HUES6 (cell line): Measurements from ENCODE around the gene ARHGEF3.

Experiments
- H3K27ac ChIP-seq: 2 replicates; pipeline ENCODE4 v1.7.0; 2013; ENCODE audit warnings: low read depth, mild to moderate bottlenecking, low read length, inconsistent platforms
- H3K27me3 ChIP-seq: 2 replicates; pipeline ENCODE4 v1.6.1; 2013; ENCODE audit warnings: low read length; ENCODE audit not compliant: control insufficient read depth, insufficient read depth
- H3K36me3 ChIP-seq: 2 replicates; pipeline ENCODE4 v1.6.1; 2013; ENCODE audit warnings: low read length; ENCODE audit not compliant: control insufficient read depth, insufficient read depth
- H3K4me1 ChIP-seq: 2 replicates; pipeline ENCODE4 v1.6.1; 2013; ENCODE audit warnings: low read length; ENCODE audit not compliant: control insufficient read depth, insufficient read depth
- H3K4me3 ChIP-seq: 2 replicates; pipeline ENCODE4 v1.5.1; 2013; ENCODE audit warnings: low read depth, low read length
- H3K9ac ChIP-seq: one replicate; pipeline ENCODE4 v1.6.1; 2013; ENCODE audit warnings: mild to moderate bottlenecking, low read length
- H3K9me3 ChIP-seq: 2 replicates; pipeline ENCODE4 v1.6.1; 2013; ENCODE audit warnings: low read depth, low read length; ENCODE audit not compliant: control insufficient read depth, insufficient read depth

The ARHGEF3 gene

DNA sequence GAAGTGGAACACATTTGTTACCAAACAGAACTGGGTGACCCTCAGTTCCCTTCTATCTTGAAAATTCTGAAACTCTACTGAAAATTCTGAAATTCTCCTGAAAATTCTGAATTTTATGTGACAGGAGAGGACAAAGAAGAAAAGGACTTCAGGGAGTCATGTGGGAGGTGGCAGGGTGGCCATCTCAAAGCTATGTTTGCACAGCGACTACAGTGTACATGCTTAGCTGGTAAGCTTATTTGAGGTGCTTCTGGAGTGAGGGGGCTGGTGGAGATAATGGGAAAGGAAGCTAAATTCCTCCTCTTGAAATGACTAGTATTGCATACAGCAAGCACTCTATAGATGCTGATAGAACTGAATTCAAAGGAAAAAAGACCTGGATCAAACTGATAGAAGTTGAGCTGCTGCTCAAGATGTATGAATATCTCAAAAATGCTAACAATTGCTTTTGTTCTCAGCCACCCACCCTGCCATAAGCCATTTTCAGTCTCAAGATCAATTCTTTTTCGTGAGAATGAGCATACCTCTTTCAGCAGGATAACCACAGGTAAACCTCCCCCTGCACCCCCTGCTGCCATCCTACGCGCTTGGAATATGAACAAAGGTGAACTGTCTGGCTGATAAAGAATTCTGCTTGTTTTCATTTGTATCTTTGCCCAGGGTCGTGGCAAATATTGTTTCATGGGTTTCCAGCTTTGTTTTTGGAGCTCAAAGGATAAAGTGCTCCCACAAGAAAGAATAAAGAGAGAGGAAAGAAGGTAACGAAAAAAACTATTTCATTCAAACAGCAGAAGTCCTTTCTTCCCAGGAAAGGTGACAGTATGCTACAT lies 16.6 kb upstream of the ARHGEF3 start:
- Histone ChIP-seq H3K9ac (no peak overlapping the region), H3K9me3 (no peaks in the 10 kb centered on the region), H3K27me3 (no peaks in the 10 kb centered on the region), H3K4me3 (no peak overlapping the region), H3K27ac (no peak overlapping the region), H3K36me3 (no peaks in the 10 kb centered on the region), H3K4me1 (peaks cover 14% of the 10 kb centered on the region)

DNA sequence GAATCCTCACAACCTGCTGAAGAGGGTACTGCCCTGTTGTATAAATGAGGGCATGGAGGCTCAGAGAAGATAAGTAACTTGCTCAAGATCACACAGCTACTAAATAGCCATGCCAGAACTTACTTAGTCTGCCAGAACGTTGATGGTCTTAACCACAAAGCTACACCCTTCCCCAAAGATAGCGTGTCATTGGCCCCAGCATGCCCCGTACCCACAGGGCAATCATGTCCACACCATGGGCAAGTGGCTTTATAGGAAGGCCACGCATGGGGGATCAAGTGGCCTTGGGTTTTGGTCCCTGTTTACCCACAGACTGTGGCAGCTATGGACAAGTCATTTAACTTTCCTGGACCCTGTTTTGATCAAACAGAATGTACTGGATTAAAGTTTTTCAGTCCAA lies 15.9 kb upstream of the ARHGEF3 start:
- Histone ChIP-seq H3K9ac (no peak overlapping the region), H3K27me3 (no peaks in the 10 kb centered on the region), H3K9me3 (no peaks in the 10 kb centered on the region), H3K4me1 (peaks cover 14% of the 10 kb centered on the region), H3K36me3 (no peaks in the 10 kb centered on the region), H3K27ac (no peak overlapping the region), H3K4me3 (no peak overlapping the region)

DNA sequence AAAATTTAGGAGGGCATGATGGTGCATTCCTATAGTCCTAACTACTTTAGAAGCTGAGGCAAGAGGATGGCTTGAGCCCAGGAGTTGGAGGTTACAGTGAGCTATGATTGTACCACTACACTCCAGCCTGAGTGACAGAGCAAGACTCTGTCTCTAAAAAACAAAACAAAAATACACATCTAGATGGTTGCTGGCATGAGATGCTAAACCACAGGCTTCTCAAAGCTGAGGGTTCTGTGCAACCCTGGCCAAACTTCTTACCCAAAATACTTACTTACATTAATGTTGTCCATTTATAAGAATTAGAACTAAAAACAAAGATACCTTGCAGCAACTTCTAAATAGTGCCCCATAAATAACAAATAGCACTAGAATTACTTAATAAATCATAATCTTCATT lies 14.3 kb upstream of the ARHGEF3 start:
- Histone ChIP-seq H3K4me3 (no peak overlapping the region), H3K9ac (no peak overlapping the region), H3K27me3 (no peaks in the 10 kb centered on the region), H3K9me3 (no peaks in the 10 kb centered on the region), H3K27ac (no peak overlapping the region), H3K36me3 (no peaks in the 10 kb centered on the region), H3K4me1 (peaks cover 8% of the 10 kb centered on the region; the same call in 1 of the 2 replicates)

DNA sequence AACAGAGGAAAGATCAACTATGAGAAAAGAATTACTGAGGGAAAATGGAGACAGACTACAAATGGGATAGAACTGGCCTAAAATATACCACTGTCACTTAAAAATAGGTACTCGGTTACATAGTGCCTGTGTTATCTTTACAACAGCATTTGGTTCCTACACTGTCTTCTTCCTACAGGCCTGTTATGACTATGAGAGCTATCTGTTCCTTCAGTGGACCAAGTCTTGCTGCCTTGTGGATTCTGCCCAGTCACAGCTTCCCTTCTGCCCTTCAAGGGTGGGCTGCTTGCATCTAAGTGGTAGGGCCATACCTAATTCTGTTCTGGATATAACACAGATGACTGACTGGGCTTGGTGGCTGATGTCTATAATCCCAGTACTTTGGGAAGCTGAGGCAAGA lies 13.8 kb upstream of the ARHGEF3 start:
- Histone ChIP-seq H3K4me1 (peaks cover 8% of the 10 kb centered on the region; the same call in 1 of the 2 replicates), H3K4me3 (no peak overlapping the region), H3K27me3 (no peaks in the 10 kb centered on the region), H3K36me3 (no peaks in the 10 kb centered on the region), H3K9me3 (no peaks in the 10 kb centered on the region), H3K27ac (no peak overlapping the region), H3K9ac (no peak overlapping the region)

DNA sequence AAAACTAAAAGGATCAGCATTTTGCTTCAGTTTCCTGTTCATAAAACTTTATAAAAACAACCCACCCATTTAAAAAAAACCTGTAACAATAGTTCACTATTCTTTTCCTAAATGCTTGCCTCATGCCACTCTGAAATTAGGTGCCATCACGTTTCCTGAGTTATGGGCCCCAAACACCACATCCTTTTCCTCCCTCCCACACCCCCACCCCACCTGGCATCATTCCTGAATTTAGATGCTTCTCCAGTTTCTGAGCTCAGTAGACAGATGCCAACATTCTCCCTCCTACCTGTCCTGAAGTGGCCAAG lies 11.9 kb upstream of the ARHGEF3 start:
- Histone ChIP-seq H3K9ac (no peak overlapping the region), H3K27me3 (no peaks in the 10 kb centered on the region), H3K9me3 (no peaks in the 10 kb centered on the region), H3K27ac (no peak overlapping the region), H3K36me3 (no peaks in the 10 kb centered on the region), H3K4me3 (no peak overlapping the region), H3K4me1 (peaks cover 8% of the 10 kb centered on the region; the same call in 1 of the 2 replicates)

DNA sequence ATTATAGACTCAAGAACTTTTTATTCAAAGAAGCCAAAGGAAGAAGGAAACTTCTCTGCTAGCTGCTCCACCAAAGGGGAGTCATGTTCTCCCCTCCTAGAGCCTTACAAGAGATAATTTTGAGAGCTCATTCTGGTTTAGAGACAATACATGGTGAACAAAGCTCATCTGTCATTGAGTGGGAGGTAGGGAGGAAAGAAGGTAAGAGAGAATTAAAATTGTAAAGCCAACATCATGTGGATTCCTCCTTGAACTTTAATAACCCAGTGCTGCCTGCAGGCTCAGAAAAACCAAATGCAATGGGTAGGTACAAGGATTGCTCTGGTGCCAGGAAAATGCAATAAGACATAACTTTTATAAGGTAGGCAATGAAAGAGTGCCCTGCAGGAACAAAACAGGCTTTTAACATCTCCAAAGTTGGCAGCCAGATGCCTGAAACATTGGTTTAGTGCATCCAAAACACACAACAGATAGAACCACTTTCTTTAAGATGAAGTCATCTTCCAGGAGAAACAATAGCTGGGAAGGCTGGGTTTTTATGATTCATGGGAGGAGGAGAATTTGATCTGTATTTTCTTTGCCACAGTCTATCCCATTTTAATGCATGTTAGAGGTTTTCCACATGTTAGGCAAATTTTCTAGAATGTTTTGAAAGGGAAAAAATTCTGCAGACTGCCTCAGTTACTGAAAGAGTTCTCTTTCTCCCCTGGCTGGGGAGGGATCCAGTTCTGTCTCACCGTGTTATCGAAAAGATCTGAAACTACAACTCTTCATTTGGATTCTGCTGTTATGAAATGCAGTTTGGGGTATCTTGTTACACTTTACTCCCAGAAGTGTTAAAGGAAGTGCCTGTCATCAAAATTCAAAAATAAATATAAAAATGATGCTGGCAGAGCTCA lies 11.3 kb upstream of the ARHGEF3 start:
- H3K36me3 ChIP-seq: no peaks in the 10 kb centered on the region
- H3K4me1 ChIP-seq: peaks cover 8% of the 10 kb centered on the region; the same call in 1 of the 2 replicates
- H3K4me3 ChIP-seq: no peak overlapping the region
- H3K27me3 ChIP-seq: no peaks in the 10 kb centered on the region
- H3K9ac ChIP-seq: no peak overlapping the region
- no peaks in the 10 kb centered on the region for H3K9me3 ChIP-seq
- H3K27ac ChIP-seq: no peak overlapping the region

DNA sequence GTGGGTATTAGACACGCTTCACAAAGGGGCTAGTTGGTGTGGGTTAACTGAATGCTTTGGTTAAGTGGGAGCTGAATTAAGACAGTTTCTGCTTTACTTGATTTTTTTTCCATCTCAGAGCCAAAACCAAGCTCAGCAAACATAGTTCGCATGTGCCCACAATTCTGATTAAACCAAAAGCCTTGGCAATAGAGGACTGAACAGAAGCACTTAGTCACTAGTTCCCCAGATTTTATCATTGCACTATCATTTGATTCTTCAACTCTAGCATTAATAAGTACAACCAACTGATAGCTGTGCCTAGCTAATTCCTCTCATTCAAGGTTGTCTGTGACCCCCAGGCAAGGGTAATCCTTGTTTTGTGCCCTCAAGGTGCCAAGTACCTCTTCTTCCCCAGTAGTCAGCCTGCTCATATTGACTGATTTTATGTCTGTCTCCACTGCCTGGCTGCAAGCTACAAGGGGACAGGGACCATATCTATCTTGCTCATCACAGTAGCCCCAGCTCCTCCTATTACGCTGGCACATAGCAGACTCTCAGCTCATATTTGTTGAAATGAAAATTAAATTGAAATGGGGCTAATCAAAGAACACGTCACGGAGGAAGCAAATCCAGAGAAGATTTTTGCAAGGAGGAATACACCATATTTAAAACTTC lies 9.9 kb upstream of the ARHGEF3 start:
- Histone ChIP-seq H3K9ac (no peak overlapping the region), H3K4me3 (no peak overlapping the region), H3K4me1 (peaks cover 8% of the 10 kb centered on the region; the same call in 1 of the 2 replicates), H3K9me3 (no peaks in the 10 kb centered on the region), H3K27me3 (no peaks in the 10 kb centered on the region), H3K36me3 (no peaks in the 10 kb centered on the region), H3K27ac (no peak overlapping the region)

DNA sequence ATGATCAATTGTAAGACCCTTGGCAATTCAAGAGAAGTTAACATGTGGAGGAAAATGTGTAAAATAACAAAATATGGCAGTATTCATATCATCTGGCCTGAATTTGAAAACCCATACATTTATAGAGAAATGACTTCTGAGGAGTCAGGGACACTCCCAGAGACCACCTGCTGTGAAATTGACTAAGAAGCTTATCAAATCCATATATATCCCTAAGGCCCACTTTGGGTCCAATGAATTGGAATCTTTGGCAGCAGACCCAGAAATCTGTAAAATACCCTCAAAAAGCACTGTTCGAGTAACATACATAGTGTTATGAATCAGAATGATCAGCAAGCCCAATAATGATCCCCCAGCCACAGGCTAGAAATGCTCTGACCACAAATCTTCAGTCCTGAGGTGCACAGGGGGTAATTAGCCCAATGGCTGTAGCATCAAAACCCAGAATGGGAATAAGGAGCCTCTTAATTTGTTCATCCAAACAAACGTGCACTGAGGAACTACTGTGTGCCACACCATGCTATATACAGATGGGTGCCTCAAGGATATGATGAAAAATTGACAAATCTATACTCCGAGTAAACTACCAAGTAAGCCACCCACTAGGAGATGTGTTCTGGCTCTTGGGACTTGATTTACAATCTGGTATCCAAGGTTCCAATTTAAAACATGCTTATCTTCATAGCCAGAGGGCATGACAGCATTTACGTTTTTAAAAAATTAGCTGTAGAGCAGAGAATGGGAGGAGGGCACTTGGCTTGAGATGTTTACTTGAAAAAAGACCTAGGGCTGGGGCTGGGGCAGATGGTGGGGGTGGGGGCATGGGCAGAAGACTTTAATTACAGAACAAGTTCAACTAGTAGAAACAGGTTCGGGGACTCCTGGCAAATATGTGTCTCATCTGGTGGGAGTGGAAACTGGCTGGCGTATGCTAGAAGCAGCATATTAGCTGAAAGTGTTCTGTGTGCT lies 9.1 kb upstream of the ARHGEF3 start:
- H3K4me1 ChIP-seq: peaks cover 8% of the 10 kb centered on the region; the same call in 1 of the 2 replicates
- H3K27me3 ChIP-seq: no peaks in the 10 kb centered on the region
- H3K27ac ChIP-seq: no peak overlapping the region
- no peaks in the 10 kb centered on the region for H3K9me3 ChIP-seq
- no peak overlapping the region for H3K9ac ChIP-seq
- no peaks in the 10 kb centered on the region for H3K36me3 ChIP-seq
- H3K4me3 ChIP-seq: no peak overlapping the region

DNA sequence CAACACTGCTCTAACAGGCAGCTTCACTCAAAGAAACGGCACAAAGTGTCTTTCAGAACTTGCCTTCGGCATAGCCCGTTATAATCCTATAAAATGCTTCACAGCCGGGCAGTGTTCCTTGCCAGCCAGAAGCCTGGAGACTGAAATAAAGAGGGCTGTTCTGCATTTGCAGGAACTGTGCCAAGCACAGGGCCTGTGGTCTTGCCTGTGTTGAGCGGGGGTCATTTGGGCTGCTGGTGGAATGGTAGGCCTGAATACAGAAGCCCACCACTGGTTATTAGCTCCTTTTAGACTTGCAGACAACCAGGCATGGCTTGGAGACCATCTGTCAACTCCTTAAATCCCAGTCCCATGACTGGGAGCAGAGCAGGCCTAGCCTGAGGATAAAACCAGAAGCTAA lies 4.7 kb upstream of the ARHGEF3 start:
- Histone ChIP-seq H3K27me3 (peaks cover 3% of the 10 kb centered on the region), H3K27ac (no peak overlapping the region), H3K4me1 (peaks cover under 1% of the 10 kb centered on the region; the same call in 1 of the 2 replicates), H3K9ac (no peak overlapping the region), H3K36me3 (no peaks in the 10 kb centered on the region), H3K4me3 (no peak overlapping the region), H3K9me3 (no peaks in the 10 kb centered on the region)

DNA sequence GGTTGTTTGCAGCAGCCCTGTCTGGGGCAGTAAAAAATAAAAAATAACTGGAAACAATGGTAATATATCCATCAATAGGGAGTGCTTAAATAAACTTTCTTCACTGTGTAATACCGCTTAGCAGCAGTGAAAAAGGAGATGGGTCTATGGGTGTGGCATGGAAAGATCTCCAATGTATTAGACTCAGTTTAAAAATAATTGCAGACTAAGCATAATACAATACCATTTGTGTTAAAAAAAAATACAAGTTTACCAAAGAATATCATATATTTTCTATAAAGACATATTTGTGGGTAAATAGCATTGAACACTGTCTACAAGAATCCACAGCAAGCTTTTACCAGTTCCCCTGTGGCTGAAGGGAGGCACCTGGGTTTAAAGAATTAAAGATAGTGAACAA lies 1.0 kb upstream of the ARHGEF3 start:
- H3K9ac ChIP-seq: no peak overlapping the region
- H3K9me3 ChIP-seq: no peaks in the 10 kb centered on the region
- H3K27ac ChIP-seq: no peak overlapping the region
- peaks cover 12% of the 10 kb centered on the region for H3K4me1 ChIP-seq
- H3K27me3 ChIP-seq: peaks cover 14% of the 10 kb centered on the region
- H3K36me3 ChIP-seq: no peaks in the 10 kb centered on the region
- H3K4me3 ChIP-seq: no peak overlapping the region
